ENCODE measurements around the gene COL16A1.

The COL16A1 gene

GRCh38 chr1:31645274-31645568, 58.6 kb downstream of the COL16A1 start:
- DNase-seq = no peak

- peak; percentile 86 to 99 (median 96) for DNase-seq
Measured at GRCh38 chr1:31644560-31645273, 59.1 kb downstream of the COL16A1 start, which contains the start of gene PEF1. TSS of gene PEF1 (minus strand) at chr1:31644876. CDS start at chr1:31644864, 12 bp downstream.

- no peak for DNase-seq
Measured at GRCh38 chr1:31643976-31644559, 59.7 kb downstream of the COL16A1 start.

GRCh38 chr1:31642897-31643296, 60.9 kb downstream of the COL16A1 start:
- no peak for DNase-seq

- no peak for DNase-seq
Measured at GRCh38 chr1:31642366-31642765, 61.5 kb downstream of the COL16A1 start.

GRCh38 chr1:31640964-31641363, 62.9 kb downstream of the COL16A1 start:
- no peak for DNase-seq

GRCh38 chr1:31640179-31640578, 63.6 kb downstream of the COL16A1 start:
- no peak for DNase-seq

- DNase-seq = no peak
Measured at GRCh38 chr1:31639543-31639942, 64.3 kb downstream of the COL16A1 start.

- no peak for DNase-seq
Measured at GRCh38 chr1:31637915-31638673, 65.7 kb downstream of the COL16A1 start.

- DNase-seq = no peak
Measured at GRCh38 chr1:31633117-31633516, 70.7 kb downstream of the COL16A1 start.

- DNase-seq = no peak
Measured at GRCh38 chr1:31632649-31633048, 71.2 kb downstream of the COL16A1 start.

- no peak for DNase-seq
Measured at GRCh38 chr1:31628931-31629556, 74.8 kb downstream of the COL16A1 start.

- DNase-seq = peak in 7 of 14 donors; percentile 14 to 93 (median 59)
Measured at GRCh38 chr1:31627930-31628559, 75.8 kb downstream of the COL16A1 start.

GRCh38 chr1:31627301-31627929, 76.4 kb downstream of the COL16A1 start:
- peak in 8 of 14 donors; percentile 4 to 91 (median 56) for DNase-seq

- peak in 3 of 14 donors; percentile 15 to 34 (median 15) for DNase-seq
Measured at GRCh38 chr1:31626223-31627207, 77.3 kb downstream of the COL16A1 start.

GRCh38 chr1:31625561-31626222, 78.1 kb downstream of the COL16A1 start:
- DNase-seq = no peak

- no peak for DNase-seq
Measured at GRCh38 chr1:31624731-31625514, 78.9 kb downstream of the COL16A1 start.

- DNase-seq = no peak
Measured at GRCh38 chr1:31624309-31624708, 79.5 kb downstream of the COL16A1 start.

- no peak for DNase-seq
Measured at GRCh38 chr1:31623365-31623764, 80.5 kb downstream of the COL16A1 start.
